Right cardiac atrium (tissue), 5 donors: ENCODE data around the gene MARS1. TPM values are rescaled to one million over a fixed set of nuclear protein-coding genes. Genes with fewer than 3 reads are reported as not detected.

Source experiments
- ATAC-seq, 2 donors: fragments of 200-7000 bp; cut with Tn5 transposase; one replicate each; pipeline versions ENCODE4 v1.8.0 to v1.9.1; 2020; ENCODE audit warnings: moderate library complexity in 2 of 2, mild to moderate bottlenecking in 1 of 2
- DNase-seq, 3 donors: peaks; one replicate each; pipeline ENCODE4 v3.0.0-alpha.2; 2020
- H3K27ac ChIP-seq: one replicate; pipeline ENCODE4 v1.5.1; 2013; ENCODE audit warnings: mild to moderate bottlenecking, low read length, control low read depth, moderate library complexity
- H3K27me3 ChIP-seq: one replicate; pipeline ENCODE4 v1.6.1; 2013; ENCODE audit not compliant: control insufficient read depth, insufficient read depth
- H3K4me1 ChIP-seq: one replicate; pipeline ENCODE4 v1.6.1; 2013; ENCODE audit warnings: low read length; ENCODE audit not compliant: control insufficient read depth, insufficient read depth
- H3K4me3 ChIP-seq: one replicate; pipeline ENCODE4 v1.5.1; 2013; ENCODE audit warnings: low read length, control low read depth
- H3K9me3 ChIP-seq: one replicate; pipeline ENCODE4 v1.6.1; 2013; ENCODE audit warnings: low read length; ENCODE audit not compliant: control insufficient read depth
- WGBS: extraction: QIAGEN DNeasy Blood & Tissue Kit; methylation state at CpG from one replicate; pipeline ENCODE4 v1.1.7; 2013; 5-methylcytosine and 5-hydroxymethylcytosine counted together
- intact Hi-C, 4 donors: fragments of 100-400 bp; cut with DNase I; formaldehyde crosslinking; loops; one replicate each; pipeline versions ENCODE4 v1.11.0 to v1.14.0; 2022 to 2023
- polyA plus RNA-seq: library from polyadenylated mRNA; stranded (reverse); fragments of 200-250 nt; gene quantifications from one replicate; pipeline ENCODE4 v1.2.3, GENCODE V29; 2013
- total RNA-seq, 4 donors: library from RNA; stranded (reverse); fragmentation: NEBNext Ultra II Directional; extraction: Animal tissue kit (Norgen Biotek cat#: 25700); gene quantifications; one replicate each; pipeline ENCODE4 v1.2.1, GENCODE V29; 2021
- donor health status: healthy with polysubstance abuse.
- donor health status: DM: no; HTN: yes; CAD: no.
- donor health status: DM: no; HTN: no; CAD: no.
- donor health status: DM: no; HTN: yes; CAD: no; lungs with severe emphysema.
- donor health status: DM: yes; HTN: yes; CAD: no.

MARS1 gene
- total and polyA plus RNA-seq, 5 donors = 54.9 to 89.8 (median 70.0) TPM

DNA sequence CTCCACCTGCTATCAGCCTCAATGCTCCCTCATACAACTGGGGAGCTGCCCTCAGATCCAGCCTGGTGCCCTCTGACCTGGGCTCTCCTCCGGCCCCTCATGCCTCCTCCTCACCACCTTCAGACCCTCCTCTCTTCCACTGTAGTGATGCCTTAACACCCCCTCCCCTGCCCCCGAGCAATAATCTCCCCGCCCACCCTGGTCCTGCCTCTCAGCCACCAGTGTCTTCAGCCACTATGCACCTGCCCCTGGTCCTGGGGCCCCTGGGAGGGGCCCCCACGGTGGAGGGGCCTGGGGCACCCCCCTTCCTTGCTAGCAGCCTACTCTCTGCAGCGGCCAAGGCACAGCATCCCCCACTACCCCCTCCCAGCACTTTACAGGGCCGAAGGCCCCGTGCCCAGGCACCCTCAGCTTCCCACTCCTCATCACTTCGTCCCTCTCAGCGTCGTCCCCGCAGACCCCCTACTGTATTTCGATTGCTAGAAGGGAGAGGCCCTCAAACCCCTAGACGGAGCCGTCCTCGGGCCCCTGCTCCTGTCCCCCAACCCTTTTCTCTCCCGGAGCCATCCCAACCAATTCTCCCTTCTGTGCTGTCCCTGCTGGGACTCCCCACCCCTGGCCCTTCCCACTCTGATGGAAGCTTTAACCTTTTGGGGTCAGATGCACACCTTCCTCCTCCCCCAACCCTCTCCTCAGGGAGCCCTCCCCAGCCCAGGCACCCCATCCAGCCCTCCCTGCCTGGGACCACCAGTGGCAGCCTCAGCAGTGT lies 37.9 kb downstream of the MARS1 start:
- no peak overlapping the region for H3K27ac ChIP-seq
- peaks cover 10% of the 10 kb centered on the region for H3K4me1 ChIP-seq
- no peaks in the 10 kb centered on the region for H3K27me3 ChIP-seq
- DNase-seq = peak in 1 of 3 donors; percentile 68
- intact Hi-C loops = no loop called here
- 77% methylated on average over 16 of the region's 16 CpGs for WGBS
- no peak overlapping the region for H3K4me3 ChIP-seq
- ATAC-seq = no peak
- no peaks in the 10 kb centered on the region for H3K9me3 ChIP-seq

DNA sequence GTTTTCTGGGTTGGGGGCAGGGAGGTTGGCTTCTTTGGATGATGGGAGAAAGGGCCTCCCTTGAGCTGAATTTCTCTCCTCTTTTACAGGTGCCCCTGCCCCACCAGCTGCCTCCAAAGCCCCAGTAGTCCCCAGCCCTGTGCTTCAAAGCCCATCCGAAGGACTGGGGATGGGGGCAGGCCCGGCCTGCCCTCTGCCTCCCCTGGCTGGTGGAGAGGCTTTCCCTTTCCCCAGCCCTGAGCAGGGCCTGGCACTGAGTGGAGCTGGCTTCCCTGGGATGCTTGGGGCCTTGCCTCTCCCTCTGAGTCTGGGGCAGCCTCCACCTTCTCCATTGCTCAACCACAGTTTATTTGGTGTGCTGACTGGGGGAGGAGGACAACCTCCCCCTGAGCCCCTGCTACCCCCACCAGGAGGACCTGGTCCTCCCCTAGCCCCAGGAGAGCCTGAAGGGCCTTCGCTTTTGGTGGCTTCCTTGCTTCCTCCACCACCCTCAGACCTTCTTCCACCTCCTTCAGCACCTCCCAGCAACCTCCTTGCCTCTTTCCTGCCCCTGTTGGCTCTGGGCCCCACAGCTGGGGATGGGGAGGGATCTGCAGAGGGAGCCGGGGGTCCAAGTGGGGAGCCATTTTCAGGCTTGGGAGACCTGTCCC lies 38.7 kb downstream of the MARS1 start:
- no peak for DNase-seq
- ATAC-seq = no peak
- Histone ChIP-seq H3K4me3 (no peak overlapping the region), H3K27ac (no peak overlapping the region), H3K4me1 (peaks cover 6% of the 10 kb centered on the region), H3K9me3 (no peaks in the 10 kb centered on the region), H3K27me3 (no peaks in the 10 kb centered on the region)
- intact Hi-C loops = no loop called here
- WGBS = 77% methylated on average over 4 of the region's 4 CpGs

DNA sequence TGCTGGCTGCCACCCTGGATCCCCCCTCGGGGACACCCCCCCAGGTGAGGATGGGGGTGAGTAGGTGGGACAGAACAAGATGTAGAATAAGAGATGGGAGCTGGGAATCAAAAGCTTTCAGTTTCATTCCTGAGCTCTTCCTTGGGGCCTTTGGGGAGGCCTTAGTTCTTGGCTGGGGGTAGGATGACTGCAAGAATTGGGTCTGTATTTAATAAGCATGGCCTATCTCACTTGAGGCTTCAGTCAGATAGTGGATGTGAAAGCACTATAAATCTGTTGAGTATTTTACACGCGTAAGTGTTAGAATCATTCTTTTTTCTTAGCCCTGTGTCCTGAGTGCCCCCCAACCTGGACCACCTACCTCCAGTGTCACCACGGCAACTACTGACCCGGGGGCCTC lies 39.3 kb downstream of the MARS1 start:
- no peak overlapping the region for H3K4me3 ChIP-seq
- H3K4me1 ChIP-seq = peaks cover 5% of the 10 kb centered on the region
- WGBS = 71% methylated on average over 5 of the region's 5 CpGs
- intact Hi-C loops = no loop called here
- H3K27me3 ChIP-seq = no peaks in the 10 kb centered on the region
- no peak for ATAC-seq
- no peak overlapping the region for H3K27ac ChIP-seq
- no peak for DNase-seq
- no peaks in the 10 kb centered on the region for H3K9me3 ChIP-seq

DNA sequence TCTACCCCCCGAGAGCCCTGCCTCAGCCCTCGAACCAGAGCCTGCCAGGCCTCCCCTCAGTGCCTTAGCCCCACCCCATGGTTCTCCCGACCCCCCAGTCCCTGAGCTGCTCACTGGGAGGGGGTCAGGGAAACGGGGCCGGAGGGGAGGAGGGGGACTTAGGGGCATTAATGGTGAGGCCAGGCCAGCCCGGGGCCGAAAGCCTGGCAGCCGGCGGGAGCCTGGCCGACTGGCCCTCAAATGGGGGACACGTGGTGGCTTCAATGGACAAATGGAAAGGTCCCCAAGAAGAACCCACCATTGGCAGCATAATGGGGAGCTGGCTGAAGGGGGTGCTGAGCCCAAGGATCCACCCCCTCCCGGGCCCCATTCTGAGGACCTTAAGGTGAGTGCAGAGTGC lies 40.3 kb downstream of the MARS1 start:
- DNase-seq (no peak), ATAC-seq (no peak)
- WGBS = 74% methylated on average over 12 of the region's 12 CpGs
- Histone ChIP-seq H3K27ac (no peak overlapping the region), H3K9me3 (no peaks in the 10 kb centered on the region), H3K4me3 (no peak overlapping the region), H3K4me1 (peaks cover 5% of the 10 kb centered on the region), H3K27me3 (no peaks in the 10 kb centered on the region)
- intact Hi-C loops = no loop called here

DNA sequence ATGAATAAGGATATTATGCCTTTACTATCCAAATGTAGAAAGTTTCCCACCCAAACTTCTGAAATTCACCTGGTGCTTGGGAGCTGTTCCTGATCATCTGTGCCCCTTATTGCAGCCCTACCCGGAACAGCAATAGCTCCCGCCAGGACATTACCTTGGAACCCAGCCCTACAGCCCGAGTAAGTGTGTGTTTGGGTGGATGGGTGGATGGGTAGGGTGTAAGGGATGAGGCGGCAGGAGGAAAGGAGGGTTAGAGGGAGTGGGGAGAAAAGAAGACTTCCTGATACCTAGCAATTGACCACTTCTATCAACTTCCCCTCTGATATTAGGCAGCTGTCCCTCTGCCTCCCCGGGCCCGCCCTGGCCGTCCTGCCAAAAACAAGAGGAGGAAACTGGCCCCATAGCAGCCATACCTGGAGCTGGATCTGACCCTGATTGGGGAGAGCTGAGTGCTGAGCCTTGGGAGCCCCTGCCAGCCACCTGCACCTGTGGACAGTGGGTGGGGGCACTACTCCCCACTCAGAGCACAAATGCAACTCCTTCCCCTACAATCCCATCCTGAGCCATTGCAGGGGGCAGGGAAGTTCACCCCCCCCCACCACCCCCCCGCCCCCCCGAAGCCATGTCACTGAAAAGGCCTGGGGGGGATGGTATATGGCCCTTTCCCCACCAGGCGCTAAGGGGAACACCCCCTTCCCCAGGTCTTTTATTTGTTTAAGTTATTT lies 41.1 kb downstream of the MARS1 start:
- intact Hi-C loops = no loop called here
- no peak for ATAC-seq
- no peak overlapping the region for H3K4me3 ChIP-seq
- no peaks in the 10 kb centered on the region for H3K9me3 ChIP-seq
- no peak overlapping the region for H3K27ac ChIP-seq
- no peak for DNase-seq
- peaks cover 3% of the 10 kb centered on the region for H3K4me1 ChIP-seq
- WGBS = 73% methylated on average over 10 of the region's 10 CpGs
- H3K27me3 ChIP-seq = no peaks in the 10 kb centered on the region

DNA sequence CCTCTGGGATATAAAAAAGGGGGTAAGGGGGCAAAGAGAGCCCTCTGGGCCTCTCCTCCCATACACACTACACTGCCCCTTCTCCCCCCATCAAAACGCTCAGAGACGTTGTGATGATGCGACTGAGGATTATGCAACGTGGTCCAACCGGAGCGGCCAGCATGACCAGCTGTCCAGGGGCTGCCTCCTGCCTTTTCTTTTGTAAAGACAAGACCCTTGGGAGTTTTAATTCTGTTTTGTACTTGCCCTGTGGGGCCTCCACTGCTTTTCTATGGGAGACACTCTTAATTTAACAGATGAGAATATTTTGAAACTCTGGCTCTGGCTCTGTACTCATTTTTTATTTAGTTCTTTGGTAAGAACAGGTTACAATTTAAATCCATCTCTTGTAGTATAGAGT lies 42.0 kb downstream of the MARS1 start:
- H3K27me3 ChIP-seq = no peaks in the 10 kb centered on the region
- intact Hi-C loops = no loop called here
- DNase-seq (no peak), ATAC-seq (no peak)
- no peak overlapping the region for H3K4me3 ChIP-seq
- no peaks in the 10 kb centered on the region for H3K4me1 ChIP-seq
- no peaks in the 10 kb centered on the region for H3K9me3 ChIP-seq
- 57% methylated on average over 6 of the region's 6 CpGs for WGBS
- H3K27ac ChIP-seq = no peak overlapping the region

DNA sequence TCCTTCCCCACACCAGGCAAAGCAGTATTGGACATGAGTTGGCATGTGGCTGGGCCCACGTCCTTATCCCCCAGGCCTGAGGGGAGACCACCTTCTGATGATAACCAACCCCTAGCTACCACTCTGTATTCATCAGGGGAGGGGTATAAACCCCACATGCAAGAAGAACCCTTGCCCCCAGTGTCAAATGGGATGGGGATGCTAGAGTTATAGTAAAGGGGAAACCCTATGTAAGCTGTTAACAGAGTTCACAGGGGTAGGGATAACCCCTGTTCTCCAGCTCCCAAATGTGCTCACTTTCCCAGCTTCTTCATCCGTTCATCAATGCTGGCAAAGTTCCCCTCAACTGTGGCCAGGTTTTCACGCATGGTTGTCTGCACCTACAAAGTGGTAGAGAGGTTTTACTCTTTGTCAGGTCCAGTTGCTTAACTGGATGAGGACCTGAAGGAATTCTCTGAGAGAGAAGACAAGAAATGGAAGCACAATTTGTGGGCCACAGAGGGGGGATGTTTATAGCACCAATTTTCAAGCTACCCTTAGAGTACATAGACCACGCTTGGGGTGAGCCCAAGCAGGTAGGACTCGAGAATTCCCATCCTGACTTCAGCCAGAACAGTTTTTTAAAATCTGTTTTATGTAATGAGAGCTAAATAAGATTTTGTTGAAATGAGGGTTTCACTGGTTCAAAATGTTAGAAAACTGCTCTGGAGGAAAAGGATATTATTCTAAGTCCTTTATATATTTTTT lies 42.7 kb downstream of the MARS1 start:
- no peak overlapping the region for H3K27ac ChIP-seq
- intact Hi-C loops = no loop called here
- no peaks in the 10 kb centered on the region for H3K4me1 ChIP-seq
- no peaks in the 10 kb centered on the region for H3K27me3 ChIP-seq
- ATAC-seq = no peak
- H3K4me3 ChIP-seq = no peak overlapping the region
- DNase-seq = no peak
- H3K9me3 ChIP-seq = no peaks in the 10 kb centered on the region
- 67% methylated on average over 5 of the region's 5 CpGs for WGBS

DNA sequence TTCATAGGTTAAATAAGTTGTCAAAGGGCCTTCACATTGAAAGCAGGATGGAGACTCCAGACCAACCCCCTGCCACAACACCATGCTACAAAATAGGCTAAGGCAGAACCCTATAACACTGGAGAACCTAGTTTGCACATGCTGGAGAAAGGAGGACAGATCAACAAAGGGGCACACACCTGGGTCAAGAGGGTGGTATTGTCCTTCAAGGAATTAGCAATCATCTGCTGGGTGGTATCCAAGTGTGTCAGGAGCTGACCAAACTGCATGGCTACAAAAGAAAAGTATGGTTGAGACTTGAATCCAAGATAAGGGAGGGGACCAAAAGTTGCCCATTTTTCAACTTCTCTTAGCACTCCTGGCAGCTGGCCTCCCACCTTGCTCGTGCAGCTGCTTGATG lies 44.0 kb downstream of the MARS1 start:
- H3K27ac ChIP-seq = no peak overlapping the region
- 79% methylated on average over 1 of the region's 1 CpG for WGBS
- no peak overlapping the region for H3K4me3 ChIP-seq
- H3K9me3 ChIP-seq = no peaks in the 10 kb centered on the region
- ATAC-seq (no peak), DNase-seq (no peak)
- H3K27me3 ChIP-seq = no peaks in the 10 kb centered on the region
- intact Hi-C loops = no loop called here
- no peaks in the 10 kb centered on the region for H3K4me1 ChIP-seq

DNA sequence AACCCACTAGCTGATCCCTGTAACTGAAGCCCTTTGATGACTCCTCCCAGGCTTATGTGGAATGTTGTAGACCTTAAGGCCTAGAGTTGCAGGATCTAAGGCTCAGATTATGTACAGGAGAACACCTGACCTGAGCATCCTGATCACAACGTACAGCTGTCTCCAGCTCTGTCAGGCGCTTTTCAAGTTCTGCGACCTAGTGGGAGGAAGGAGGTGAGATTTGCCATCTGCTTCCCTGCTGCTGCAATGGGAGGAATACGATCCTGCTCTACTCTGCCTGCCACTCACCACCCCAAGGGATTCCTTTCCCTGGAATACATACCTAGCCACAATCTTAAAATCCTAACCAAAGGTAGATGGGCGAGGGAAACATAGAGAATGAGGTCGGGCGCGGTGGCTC lies 45.2 kb downstream of the MARS1 start:
- ATAC-seq (no peak), DNase-seq (no peak)
- no peaks in the 10 kb centered on the region for H3K4me1 ChIP-seq
- no peaks in the 10 kb centered on the region for H3K27me3 ChIP-seq
- H3K27ac ChIP-seq = no peak overlapping the region
- no peak overlapping the region for H3K4me3 ChIP-seq
- H3K9me3 ChIP-seq = no peaks in the 10 kb centered on the region
- intact Hi-C loops = no loop called here
- 90% methylated on average over 8 of the region's 8 CpGs for WGBS

DNA sequence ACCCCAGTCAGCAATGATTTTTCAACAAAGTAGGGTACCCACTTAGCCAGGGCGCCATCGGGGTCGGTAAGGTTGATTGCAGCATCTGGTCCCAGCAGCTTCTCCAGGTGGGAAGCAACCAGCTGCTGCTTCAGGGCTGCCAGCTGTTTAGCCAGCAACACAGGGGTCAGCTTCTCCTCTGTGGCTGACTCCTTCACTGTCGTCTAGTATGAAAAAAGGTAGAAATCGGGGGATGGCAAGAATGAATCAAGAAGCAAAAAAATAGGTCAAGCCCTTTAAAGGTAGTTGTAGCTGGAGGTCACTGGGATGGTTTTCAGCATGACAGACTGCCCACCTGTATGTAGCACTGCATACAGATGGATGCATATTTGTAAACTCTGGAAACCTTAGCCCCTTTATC lies 46.4 kb downstream of the MARS1 start:
- no peak for ATAC-seq
- intact Hi-C loops = no loop called here
- H3K27ac ChIP-seq = no peak overlapping the region
- no peak for DNase-seq
- no peaks in the 10 kb centered on the region for H3K9me3 ChIP-seq
- 93% methylated on average over 5 of the region's 5 CpGs for WGBS
- no peak overlapping the region for H3K4me3 ChIP-seq
- H3K4me1 ChIP-seq = no peaks in the 10 kb centered on the region
- H3K27me3 ChIP-seq = no peaks in the 10 kb centered on the region
